Right ventricle myocardium inferior (tissue), 1 donor: ENCODE measurements around the gene GRIK3. TPM values are rescaled to one million over a fixed set of nuclear protein-coding genes. Genes with fewer than 3 reads are reported as not detected.

ENCODE experiments used
- ATAC-seq: fragments of 200-7000 bp; cut with Tn5 transposase; one replicate; pipeline ENCODE4 v1.9.1; 2020; ENCODE audit warnings: mild to moderate bottlenecking, moderate library complexity
- DNase-seq: peaks from one replicate; pipeline ENCODE4 v3.0.0; 2021; ENCODE audit errors: missing footprints
- intact Hi-C: fragments of 100-400 bp; cut with DNase I; formaldehyde crosslinking; loops from one replicate; pipeline ENCODE4 v1.11.0; 2022
- total RNA-seq: library from RNA; stranded (reverse); fragmentation: NEBNext Ultra II Directional; extraction: Animal tissue kit (Norgen Biotek cat#: 25700); gene quantifications from one replicate; pipeline ENCODE4 v1.2.1, GENCODE V29; 2021
- donor health status: DM: no; HTN: yes; CAD: no; lungs with severe emphysema.

The GRIK3 gene
- total RNA-seq, 1 donor from 2014 or later, result 0.65 TPM

DNA sequence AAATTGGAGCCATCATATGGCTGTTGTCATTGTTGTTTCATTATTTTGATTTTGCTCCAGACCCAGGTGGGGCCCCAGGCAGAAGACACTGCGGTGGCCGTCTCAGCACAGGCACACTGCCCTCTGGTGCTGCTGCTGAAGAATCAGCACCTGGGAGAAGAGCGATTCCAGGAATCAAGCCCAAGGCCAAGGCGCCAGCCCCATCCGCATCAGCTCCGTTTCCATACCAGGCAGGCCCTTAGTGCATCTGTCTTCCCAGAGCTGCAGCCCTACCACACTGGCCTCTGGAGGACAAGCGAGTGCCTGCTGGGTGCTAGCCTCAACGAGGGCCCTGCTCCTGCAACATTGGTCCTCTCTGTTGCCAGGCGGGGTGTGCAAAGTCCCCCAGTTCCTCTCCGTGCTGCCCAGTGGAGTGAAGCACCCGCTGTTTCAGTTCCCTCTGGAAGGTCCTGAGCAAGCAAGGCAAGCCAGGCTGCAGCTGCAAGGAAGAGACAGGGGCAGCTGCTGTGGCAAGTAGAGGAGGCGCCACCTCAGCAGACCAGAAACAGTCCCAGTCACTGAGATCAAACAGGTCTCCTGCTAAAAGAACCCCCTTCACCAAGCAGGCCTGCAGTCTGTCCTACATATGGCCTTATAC, 5.2 kb downstream of the GRIK3 start:
- ATAC-seq (peak; percentile 26), DNase-seq (no peak)
- intact Hi-C loops, result no loop called here

DNA sequence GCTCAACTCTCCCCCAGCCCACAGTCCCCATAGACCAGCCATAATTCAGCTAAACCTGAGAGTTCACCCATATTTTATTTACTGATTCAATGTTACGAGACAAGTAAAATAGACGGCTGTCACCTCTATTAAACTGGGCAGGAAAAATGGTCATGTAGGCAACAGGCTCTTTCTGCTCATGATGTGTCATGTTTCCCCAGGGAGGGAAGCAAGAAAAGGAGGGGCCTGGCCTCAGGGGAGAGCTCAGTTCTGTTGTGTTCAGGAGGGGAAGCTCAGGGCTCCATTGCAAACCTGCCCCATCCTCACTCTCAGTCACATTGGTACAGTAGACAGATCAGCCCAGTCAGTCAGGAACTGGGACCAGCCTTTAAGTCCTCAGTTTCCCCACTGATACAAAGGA, 12.8 kb downstream of the GRIK3 start:
- intact Hi-C loops, result no loop called here
- DNase-seq (no peak), ATAC-seq (no peak)

DNA sequence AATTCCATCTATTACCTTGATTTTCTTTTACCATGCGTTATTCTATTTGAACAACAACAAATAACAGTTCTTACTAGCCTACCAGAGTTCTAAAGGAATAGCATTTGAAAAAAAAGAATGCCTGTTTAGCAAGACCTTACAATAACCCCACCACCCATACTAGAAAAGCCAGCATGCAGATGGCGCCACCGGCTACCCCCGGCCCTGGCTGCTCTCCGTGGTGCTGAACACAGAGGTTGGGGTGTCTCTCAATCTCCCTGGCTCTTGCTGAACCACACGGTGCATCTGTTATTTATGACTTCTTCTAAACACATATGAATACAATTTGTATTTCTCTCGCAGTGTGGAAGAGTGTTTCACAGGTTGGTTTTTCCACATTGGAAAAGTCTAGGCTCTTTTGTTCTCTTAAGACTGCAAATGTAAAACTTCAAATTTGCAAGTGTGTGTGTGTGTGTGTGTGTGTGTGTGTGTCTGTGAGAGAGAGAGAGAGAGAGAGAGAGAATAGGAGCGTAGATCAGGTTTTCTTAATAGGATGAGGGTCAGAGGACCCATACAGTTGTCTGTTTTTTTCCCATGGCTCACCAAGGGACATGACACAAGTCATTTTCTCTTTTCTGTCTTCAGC, 13.6 kb downstream of the GRIK3 start:
- DNase-seq (no peak), ATAC-seq (no peak)
- intact Hi-C loops, result no loop called here

DNA sequence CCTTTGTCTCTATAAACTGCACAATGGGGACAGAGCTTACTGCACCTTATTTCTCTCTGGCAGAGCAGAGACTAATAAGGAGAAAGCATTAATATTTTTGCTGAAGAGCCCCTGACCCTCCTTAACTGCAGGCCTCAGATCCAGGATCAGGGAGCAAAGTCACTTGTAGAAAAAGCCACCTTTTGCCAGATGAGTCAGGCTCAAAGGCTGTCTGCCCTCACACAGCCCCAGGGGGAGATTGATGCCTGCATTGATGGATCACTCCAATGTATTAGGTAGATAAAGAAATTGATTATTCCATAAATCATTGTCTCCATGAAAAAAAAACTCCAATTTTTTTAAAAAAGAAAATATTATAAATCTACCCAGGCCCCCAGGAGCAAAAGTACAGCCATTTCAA, 15.8 kb downstream of the GRIK3 start:
- ATAC-seq (no peak), DNase-seq (no peak)
- intact Hi-C loops, result no loop called here

DNA sequence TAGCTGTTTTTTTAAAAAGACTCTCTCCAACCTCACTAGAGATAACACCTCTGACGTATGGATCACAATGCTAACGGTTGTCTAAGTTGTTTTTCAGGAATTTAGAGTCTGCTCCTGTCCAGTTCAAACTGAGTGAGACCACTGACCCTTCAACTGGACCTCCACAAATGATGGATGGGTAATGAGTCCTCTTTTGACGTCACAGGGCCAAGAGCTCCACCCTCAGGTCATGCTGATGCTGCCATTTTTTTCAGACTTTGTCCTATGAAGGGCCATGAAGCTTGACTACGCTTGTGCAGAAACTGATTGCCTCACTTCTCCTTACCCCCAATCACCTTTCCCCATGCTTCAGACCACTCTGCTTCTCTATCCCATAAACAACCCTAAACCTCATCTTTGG, 16.6 kb downstream of the GRIK3 start:
- ATAC-seq, result no peak
- intact Hi-C loops, result no loop called here
- DNase-seq, result no peak

DNA sequence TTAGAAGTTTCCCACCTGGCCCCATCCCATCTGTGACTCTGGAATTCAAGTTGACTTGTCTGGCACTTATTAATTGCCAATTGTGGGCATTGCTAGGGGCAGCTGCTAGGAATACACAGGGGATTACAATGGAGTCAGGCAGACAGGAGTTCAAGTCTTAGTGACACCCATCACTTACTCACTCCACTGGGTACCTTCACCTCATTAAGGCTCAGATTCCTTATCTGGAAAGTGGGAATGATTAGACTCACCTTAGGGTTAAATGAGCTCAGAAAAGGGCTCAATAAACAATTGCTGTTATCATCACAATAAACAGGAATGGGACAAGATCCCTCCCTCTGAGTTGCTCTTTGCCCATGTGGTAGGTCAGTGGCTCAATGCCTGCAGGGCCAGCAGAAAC, 18.2 kb downstream of the GRIK3 start:
- no peak for DNase-seq
- ATAC-seq, result no peak
- intact Hi-C loops, result no loop called here

DNA sequence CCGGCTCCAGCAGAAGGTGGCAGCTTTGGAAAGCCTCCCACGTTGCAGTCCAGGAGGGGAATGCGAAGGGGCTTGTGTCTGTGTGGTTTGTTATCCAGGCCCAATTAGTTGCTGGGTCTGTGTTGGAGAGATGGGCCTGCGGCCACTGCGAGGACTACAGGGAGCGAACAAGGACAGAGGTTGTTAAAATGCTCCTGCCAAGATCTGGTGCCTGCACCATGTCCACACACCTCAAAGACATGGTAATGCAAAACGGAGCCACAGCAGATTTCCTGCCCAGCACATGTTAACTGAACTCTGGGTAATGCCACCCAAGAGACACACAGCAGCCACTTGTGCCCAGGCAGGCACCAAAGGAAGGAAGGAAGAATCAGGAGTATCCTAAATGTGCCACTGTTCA, 18.6 kb downstream of the GRIK3 start:
- ATAC-seq, result peak; percentile 20
- intact Hi-C loops, result no loop called here
- no peak for DNase-seq

DNA sequence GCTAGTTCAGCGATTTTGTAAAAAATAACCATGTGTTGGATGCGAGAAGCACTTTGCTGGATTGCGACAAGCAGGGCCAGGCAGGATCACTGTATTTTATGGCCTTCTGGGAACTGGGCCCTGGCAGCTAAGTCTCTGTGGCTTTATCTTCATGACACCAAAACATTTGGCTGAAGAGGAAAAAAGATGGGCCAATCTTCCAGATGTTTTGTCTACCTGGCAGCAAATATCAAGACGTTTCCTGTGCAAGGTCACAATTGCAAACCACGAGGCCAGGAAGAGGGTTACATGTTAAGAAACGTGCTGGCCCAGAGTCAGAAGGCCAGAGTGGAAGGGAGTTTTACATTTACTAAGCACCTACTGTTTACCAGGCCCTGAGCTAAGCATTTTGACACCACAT, 22.1 kb downstream of the GRIK3 start:
- intact Hi-C loops, result no loop called here
- ATAC-seq (no peak), DNase-seq (no peak)

DNA sequence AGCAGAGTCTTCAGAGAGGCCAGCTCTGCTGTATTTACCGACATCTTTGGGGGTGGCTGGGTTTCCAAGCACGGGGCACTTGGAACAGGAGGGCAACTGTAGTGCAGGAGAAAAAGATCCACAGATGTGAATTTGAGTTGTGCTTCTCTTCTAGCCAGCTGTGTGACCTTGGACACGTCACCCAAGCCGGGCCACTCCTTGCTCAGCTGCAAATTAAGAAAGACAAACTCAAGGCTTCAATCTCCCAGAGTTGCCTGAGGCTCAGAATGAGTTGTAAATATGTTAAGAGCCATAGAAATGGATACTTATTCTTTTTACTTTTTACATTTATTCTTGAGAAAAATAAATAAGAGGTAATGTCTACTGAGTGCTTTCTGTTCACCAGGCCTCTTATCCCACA, 24.3 kb downstream of the GRIK3 start:
- ATAC-seq (no peak), DNase-seq (no peak)
- intact Hi-C loops, result no loop called here

DNA sequence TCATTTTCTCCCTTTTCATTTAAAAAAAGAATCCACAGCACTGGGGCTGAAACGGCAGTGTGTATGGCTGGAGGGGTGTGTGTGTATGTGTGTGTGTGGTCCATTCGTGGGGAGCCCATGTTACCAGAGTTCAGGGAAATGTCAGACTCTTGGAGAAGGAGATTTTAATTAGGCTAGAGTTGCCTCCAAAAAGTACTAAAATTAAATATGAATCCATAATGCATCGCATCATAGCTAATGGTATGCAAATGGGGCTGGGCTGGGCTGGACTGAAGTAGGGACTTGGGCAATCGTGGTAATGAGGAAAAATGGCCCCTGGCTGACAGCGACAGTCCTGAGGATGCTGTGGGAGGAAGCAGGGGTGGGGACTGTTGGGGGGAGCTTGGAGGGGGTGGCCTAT, 24.8 kb downstream of the GRIK3 start:
- DNase-seq (no peak), ATAC-seq (no peak)
- intact Hi-C loops, result no loop called here

DNA sequence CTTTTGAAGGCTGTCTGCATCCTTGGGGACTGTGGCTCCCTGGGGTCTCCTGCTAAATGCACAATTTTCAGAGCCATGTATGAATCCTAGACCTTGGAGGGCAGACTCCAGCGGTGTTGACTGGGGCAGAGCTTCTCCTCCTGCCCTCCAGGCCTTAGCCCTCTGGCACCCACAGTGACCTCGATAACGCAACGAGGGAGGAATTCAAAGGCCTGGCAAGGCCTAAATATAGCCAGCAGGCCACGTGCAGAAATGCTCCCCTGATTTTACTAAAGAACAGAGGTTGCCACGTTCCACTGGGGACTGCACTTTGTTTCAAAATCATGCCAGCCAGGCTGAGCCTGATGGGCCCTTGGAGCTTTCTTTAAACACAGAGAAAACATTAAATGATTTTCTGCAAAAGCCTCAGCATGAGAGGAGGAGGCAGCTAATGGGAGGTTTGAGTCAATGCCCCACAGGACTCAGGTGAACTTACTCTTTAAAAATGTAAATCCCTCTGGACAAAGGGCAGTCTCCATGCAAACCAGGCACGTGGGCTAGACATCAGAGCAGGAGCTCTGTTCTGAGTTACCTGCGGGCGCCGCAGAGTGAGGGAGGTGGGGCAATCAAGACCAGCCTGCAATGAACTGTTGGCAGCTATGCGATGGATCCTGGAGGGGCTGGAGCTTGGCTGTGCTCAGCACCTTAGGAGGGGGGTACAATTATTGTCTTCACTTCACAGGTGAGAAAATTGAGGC, 28.0 kb downstream of the GRIK3 start:
- intact Hi-C loops, result no loop called here

DNA sequence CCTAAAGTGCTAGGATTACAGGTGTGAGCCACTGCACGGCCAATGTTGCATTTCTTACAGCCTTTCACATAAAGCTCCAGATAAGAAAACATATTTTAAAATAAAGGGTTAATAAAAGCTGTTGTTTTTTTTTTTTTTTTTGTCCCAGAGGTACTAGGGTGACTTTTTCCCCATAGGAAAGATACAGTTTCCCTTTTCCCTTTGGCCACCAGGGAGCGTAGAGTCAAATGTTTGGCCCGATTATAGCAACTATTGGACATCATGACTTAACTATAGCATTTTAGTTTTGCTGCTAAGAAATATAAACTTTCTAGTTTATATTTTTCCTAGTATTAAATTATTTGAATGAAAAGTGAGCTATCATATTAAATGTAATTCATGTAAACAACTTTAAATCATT, 31.4 kb downstream of the GRIK3 start:
- ATAC-seq (no peak), DNase-seq (no peak)
- intact Hi-C loops, result no loop called here

More for the DNA sequence above, 28.0 kb downstream of the GRIK3 start:
- DNase-seq (no peak), ATAC-seq (peak; percentile 80)

DNA sequence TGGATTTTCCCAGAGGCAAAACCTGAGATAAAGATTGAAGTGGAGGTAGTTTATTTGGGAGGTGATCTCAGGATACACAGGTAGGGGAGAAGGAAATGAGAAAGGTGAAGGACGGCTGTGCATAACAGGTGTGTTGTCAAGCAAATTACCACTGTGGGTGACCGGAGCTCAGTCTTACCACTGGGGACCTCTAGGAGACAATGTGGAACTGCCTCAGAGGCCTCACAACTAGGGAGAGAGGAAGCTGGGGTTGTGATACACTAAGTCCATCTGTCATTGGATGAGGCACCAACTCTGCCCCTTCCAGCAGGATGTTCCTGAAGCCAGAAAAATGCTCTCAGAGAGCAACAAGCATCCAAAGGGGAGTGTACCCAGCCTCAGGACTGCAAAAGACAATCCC, 32.6 kb downstream of the GRIK3 start:
- intact Hi-C loops, result no loop called here
- ATAC-seq (no peak), DNase-seq (no peak)

DNA sequence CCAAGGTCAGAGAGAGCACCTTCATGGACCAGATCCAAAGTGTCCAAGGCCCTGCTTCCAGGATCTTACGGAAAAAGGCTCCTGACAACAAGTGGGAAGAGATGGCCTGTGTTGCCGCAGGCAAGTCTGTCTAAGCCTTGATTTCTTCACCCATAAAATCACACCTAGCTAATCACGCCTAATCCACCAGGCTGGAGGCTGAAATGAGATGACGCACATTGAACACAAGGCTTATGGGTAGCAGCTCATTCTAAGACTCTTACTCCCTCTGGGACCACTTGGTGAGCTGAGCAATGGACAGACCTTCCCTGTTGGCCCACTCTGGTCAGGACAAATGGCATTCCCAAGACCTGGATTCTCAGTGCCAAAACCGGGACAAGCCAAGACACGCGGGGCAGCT, 38.2 kb downstream of the GRIK3 start:
- no peak for ATAC-seq
- intact Hi-C loops, result no loop called here
- no peak for DNase-seq

DNA sequence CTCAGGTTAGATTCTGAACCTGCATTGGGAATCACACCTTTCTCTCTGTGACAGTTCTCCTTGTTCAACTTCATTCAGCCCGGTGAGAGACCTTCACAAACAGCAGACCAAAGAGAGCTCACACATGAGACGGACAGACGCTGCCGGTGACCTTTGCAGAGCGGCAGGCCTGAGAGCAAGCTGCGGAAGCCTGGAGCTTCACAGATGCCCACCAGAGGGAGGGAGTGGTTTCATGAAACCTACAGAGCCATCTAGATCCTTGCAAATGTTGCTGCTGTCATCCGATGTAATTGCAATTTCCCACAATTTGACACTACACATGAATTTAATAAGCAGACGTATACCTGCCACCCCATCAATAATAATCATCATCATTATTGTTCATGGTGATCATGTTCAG, 39.4 kb downstream of the GRIK3 start:
- intact Hi-C loops, result no loop called here
- no peak for ATAC-seq
- DNase-seq, result no peak

DNA sequence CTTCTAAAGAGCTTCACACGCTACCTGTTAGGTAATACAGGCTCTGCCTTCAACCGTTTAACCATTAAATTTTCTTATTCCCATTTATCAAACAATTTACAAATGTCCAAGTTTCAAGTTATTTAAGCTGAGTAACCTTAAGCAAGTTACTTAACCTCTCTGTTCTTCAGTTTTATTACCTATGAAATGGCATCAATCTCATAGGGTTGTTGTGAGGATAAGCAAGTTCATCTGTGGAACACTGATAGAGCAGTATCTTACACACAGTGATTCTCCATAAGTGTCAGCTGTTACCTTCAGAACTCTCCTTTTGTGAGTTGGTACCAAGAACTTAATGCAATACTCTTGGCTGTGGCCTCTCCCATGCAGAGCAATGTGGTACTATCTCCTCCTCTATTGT, 40.0 kb downstream of the GRIK3 start:
- intact Hi-C loops, result no loop called here
- DNase-seq (no peak), ATAC-seq (no peak)

DNA sequence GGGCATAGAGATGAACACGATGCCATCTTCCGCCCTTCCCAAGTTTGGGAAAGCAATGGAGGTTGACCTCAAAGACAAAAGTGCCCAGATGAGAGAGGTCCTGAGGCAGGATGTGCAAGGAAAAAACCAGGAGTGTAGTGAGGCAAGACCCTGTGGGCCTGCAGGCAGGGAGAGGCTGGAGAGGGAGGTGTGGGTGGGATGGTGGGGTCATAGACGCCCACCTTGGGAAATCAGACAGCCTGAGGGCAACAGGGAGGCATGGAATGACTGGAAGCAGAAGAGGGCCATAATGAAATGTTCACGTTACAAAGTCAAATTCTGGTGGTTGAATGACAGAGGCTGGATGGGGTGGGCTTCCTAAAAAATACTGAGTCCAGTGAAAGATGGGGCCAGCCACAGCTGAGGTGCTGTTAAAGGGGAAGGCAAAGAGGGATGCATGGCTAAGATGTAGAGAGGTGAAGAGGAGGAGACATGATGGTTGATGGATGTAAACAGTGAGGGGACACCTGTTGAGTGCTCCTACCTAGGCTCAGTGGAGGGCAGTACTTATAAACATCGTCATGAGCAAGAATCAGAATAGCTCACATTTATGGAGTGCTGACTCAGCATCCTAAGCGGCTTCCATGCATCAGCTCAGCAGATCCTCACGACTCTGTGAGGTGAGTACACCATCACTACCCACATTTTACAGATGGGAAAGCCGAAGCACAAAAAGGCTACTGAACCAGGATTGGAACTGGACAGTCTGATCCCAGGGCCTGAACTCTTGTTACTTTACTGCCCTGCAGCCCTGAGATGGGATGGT, 42.0 kb downstream of the GRIK3 start:
- DNase-seq, result no peak
- ATAC-seq, result no peak
- intact Hi-C loops, result no loop called here

DNA sequence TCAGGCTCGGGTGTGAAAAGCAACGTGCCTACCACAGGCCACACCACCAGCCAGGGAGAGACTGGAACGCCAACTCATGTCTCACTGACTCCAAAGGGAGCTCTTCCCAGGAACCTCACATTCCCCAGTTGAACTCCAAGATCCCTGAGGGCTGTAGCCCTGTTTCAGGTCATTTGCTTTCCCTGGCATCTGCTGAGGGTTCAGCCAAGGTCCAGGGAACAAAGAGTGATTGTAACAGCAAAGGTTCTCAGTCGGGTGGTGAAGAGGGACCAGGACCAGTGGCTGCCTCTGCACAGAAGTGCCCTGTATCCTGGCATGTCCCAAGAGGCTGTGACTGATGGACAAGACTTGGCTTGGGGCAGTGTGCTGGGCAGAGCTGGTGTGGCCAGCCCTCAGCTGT, 42.8 kb downstream of the GRIK3 start:
- DNase-seq, result no peak
- intact Hi-C loops, result no loop called here
- ATAC-seq, result peak; percentile 35

DNA sequence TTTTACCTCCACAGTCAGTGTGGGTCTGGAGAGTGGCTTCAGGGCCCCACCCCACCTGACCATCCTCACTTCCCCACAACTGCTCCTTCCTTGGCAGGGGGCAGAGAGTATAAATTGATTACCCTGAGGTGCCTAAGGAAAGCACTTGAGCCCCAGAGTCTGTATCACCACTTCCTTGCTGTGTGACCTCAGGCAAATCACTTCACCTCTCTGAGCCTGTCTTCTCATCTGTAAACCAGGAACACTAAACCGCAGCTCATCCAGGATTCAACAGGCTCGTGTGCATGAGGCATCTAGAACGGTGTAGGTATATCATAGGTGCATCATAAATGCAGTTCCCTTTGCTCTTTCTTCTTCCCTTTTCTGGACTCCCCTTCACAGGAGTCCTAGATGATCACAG, 43.4 kb downstream of the GRIK3 start:
- ATAC-seq (no peak), DNase-seq (no peak)
- intact Hi-C loops, result no loop called here

DNA sequence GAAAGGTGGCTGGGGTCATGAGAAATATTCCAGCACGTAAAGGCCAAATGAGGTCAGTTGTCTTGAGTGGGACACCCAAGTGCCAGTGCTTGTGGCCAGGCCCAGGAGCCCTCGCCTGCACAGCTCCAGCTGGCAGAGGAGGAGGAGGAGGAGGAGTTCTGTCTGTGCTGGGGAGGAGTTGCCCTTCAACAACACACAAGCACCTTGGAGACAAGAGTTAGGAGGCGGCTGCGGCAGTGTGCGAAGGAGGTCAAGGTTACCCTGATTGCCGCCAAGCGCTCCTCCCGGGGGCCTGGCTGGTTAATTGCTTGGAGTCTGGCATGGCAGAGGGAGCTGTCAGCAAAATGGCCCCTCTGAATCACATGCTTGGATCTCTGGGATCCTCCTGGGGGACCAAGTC, 45.1 kb downstream of the GRIK3 start:
- ATAC-seq (peak; percentile 62), DNase-seq (no peak)
- intact Hi-C loops, result no loop called here
